Central memory CD8-positive, alpha-beta T cell (primary cell): Measurements from ENCODE around the gene NOL6.
"Not testable (repeated sequence)": the region's sequence is repeated elsewhere in the genome, so short reads cannot be mapped to it uniquely, and the experiment has no call there.

Source experiments
- ATAC-seq: fragments of 150-1000 bp; cut with Tn5 transposase; replicated peaks from 2 replicates; pipeline ENCODE4 v1.10.0; 2022; ENCODE audit warnings: mild to moderate bottlenecking, moderate FRiP score, moderate number of reproducible peaks; ENCODE audit not compliant: poor library complexity, severe bottlenecking; ENCODE audit errors: extremely low read depth
- DNase-seq, 2 donors: peaks; one replicate each; pipeline ENCODE4 v3.0.0; 2021; ENCODE audit warnings: low spot score in 2 of 2
- H3K27ac Mint-ChIP-seq: one replicate; pipeline ENCODE4 v1.8.0; 2022; ENCODE audit warnings: low read depth, mild to moderate bottlenecking, moderate library complexity, mixed read lengths
- H3K27me3 Mint-ChIP-seq: one replicate; pipeline ENCODE4 v1.8.0; 2022; ENCODE audit warnings: mixed read lengths
- H3K36me3 Mint-ChIP-seq: one replicate; pipeline ENCODE4 v1.8.0; 2022; ENCODE audit warnings: mild to moderate bottlenecking, moderate library complexity, mixed read lengths; ENCODE audit not compliant: insufficient read depth
- H3K4me1 Mint-ChIP-seq: one replicate; pipeline ENCODE4 v1.8.0; 2022; ENCODE audit warnings: mixed read lengths
- H3K4me3 Mint-ChIP-seq: one replicate; pipeline ENCODE4 v1.8.0; 2022; ENCODE audit warnings: mild to moderate bottlenecking, moderate library complexity, mixed read lengths
- H3K9me3 Mint-ChIP-seq: one replicate; pipeline ENCODE4 v1.8.0; 2022; ENCODE audit warnings: mixed read lengths

Gene NOL6

DNA sequence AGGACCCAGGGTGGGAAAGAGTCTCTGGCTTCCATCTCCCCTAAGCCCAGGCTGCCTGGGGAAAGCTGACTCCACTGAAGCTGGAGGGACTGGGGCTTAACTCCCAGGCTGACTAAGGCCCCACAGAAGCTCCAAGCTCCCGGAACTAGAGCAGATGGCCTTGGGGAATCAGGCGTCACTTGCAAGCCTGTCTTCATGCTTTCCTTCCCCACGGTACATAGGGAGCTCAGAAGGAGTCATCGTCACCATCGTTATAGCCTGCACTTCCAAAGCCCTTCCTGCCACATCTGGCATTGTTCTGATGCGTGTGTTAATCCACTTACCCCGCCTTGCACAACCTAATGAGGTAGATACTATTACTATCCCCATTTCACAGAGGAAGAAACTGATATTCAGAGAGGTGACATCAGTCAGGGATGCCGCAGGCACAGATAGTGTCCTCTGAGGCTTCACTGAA, 37.9 kb downstream of the NOL6 start:
- no peaks in the 10 kb centered on the region for H3K4me1 Mint-ChIP-seq
- no peak overlapping the region for H3K4me3 Mint-ChIP-seq
- ATAC-seq (no peak), DNase-seq (no peak)
- no peaks in the 10 kb centered on the region for H3K27me3 Mint-ChIP-seq
- no peak overlapping the region for H3K27ac Mint-ChIP-seq
- H3K9me3 Mint-ChIP-seq = no peaks in the 10 kb centered on the region
- H3K36me3 Mint-ChIP-seq = peaks cover 1% of the 10 kb centered on the region

GRCh38 chr9:33434317-33435105, 39.2 kb downstream of the NOL6 start:
- Mint-ChIP-seq H3K4me3 (no peak overlapping the region), H3K27ac (no peak overlapping the region)

DNA sequence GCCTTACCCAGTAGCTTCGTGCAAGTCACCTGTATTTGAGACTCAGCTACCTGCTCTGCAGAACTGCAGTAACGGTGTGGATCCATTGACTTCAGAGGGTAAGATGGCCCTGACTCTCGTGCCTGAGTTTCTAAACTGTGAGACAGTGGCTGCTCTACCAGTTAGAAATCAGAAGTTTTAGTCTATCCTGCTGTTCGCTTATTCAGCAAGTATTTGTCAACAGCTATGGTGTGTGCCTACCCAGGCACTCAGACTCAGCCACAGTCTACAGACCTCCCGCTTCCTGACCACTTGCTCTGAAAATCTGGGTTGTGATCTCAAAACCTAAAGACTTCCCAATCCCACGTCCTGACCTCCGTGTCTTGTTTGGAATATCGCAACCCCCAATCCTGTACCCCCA, 39.9 kb downstream of the NOL6 start:
- Mint-ChIP-seq H3K27ac (no peak overlapping the region), H3K4me1 (no peaks in the 10 kb centered on the region)

More at GRCh38 chr9:33434317-33435105, 39.2 kb downstream of the NOL6 start:
- Mint-ChIP-seq H3K27me3 (no peaks in the 10 kb centered on the region), H3K36me3 (peaks cover 1% of the 10 kb centered on the region), H3K4me1 (no peaks in the 10 kb centered on the region), H3K9me3 (no peaks in the 10 kb centered on the region)
- no peak for ATAC-seq
- no peak for DNase-seq

GRCh38 chr9:33431420-33431819, 42.3 kb downstream of the NOL6 start:
- Mint-ChIP-seq H3K9me3 (no peaks in the 10 kb centered on the region), H3K27me3 (no peaks in the 10 kb centered on the region), H3K4me3 (no peak overlapping the region), H3K4me1 (no peaks in the 10 kb centered on the region), H3K36me3 (no peaks in the 10 kb centered on the region), H3K27ac (no peak overlapping the region)
- no peak for ATAC-seq
- DNase-seq = no peak

More for the DNA sequence above, 39.9 kb downstream of the NOL6 start:
- Mint-ChIP-seq H3K36me3 (peaks cover 1% of the 10 kb centered on the region), H3K4me3 (no peak overlapping the region), H3K9me3 (no peaks in the 10 kb centered on the region), H3K27me3 (no peaks in the 10 kb centered on the region)
- ATAC-seq (no peak), DNase-seq (no peak)

- DNase-seq = no peak
- H3K4me3 Mint-ChIP-seq = no peak overlapping the region
- no peaks in the 10 kb centered on the region for H3K36me3 Mint-ChIP-seq
- H3K9me3 Mint-ChIP-seq = no peaks in the 10 kb centered on the region
- no peak overlapping the region for H3K27ac Mint-ChIP-seq
- H3K4me1 Mint-ChIP-seq = no peaks in the 10 kb centered on the region
- H3K27me3 Mint-ChIP-seq = no peaks in the 10 kb centered on the region
- ATAC-seq = no peak
Observed at GRCh38 chr9:33430942-33431341, 42.8 kb downstream of the NOL6 start.

DNA sequence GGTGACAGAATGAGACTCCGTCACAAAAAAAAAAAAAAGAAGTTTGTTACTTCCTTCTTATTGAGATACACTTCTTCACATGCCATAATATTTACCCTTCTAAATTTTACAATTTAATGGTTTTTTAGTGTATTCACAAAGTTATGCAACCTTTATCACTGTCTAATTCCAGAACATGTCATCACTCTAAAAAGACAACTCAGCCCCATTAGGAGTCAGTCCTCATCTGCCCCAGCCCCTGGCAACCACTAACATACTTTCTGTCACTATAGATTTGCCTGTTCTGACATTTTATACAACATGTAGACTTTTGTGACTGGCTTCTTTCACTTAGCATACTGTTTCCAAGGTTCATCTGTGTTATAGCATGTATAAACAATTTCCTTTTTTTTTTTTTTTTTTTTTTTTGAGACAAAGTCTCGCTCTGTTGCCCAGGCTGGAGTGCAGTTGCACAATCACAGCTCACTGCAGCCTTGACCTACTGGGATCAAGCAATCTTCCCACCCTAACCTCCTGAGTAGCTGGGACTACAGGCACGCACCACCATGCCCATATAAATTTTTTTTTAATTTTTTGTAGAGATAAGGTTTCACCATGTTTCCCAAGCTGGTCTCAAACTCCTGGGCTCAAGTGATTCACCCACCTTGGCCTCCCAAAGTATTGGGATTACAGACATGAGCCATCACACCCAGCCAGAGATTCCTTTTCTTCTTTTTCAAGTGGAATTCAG, 44.3 kb downstream of the NOL6 start:
- DNase-seq (no peak), ATAC-seq (no peak)
- Mint-ChIP-seq H3K27ac (no peak overlapping the region), H3K4me3 (no peak overlapping the region), H3K9me3 (no peaks in the 10 kb centered on the region), H3K4me1 (no peaks in the 10 kb centered on the region), H3K27me3 (no peaks in the 10 kb centered on the region), H3K36me3 (no peaks in the 10 kb centered on the region)

GRCh38 chr9:33426843-33427293, 46.9 kb downstream of the NOL6 start:
- no peaks in the 10 kb centered on the region for H3K36me3 Mint-ChIP-seq
- H3K27ac Mint-ChIP-seq = no peak overlapping the region
- H3K4me1 Mint-ChIP-seq = no peaks in the 10 kb centered on the region
- DNase-seq (no peak), ATAC-seq (no peak)
- H3K27me3 Mint-ChIP-seq = no peaks in the 10 kb centered on the region
- no peak overlapping the region for H3K4me3 Mint-ChIP-seq
- no peaks in the 10 kb centered on the region for H3K9me3 Mint-ChIP-seq

GRCh38 chr9:33425128-33425533, 48.6 kb downstream of the NOL6 start:
- H3K9me3 Mint-ChIP-seq = no peaks in the 10 kb centered on the region
- no peaks in the 10 kb centered on the region for H3K4me1 Mint-ChIP-seq
- H3K27ac Mint-ChIP-seq = no peak overlapping the region
- DNase-seq (no peak), ATAC-seq (no peak)
- no peaks in the 10 kb centered on the region for H3K36me3 Mint-ChIP-seq
- no peak overlapping the region for H3K4me3 Mint-ChIP-seq
- H3K27me3 Mint-ChIP-seq = no peaks in the 10 kb centered on the region

DNA sequence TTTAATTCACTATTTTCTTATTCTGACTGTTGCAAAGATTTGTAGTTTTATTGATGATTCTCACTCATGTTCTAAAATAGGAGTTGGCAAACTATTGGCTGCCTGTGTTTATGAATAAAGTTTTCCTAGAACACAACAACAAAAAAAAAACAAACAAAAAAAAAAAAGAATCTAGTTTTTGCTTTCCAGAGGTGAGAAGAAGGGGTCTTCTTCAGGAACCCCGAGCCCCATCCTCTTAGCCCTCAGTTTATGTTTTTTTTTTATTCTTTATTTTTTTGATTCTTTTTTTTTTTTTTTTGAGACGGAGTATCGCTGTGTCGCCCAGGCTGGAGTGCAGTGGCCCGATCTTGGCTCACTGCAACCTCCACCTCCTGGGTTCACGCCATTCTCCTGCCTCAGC, 49.2 kb downstream of the NOL6 start:
- DNase-seq, H3K9me3 Mint-ChIP-seq, ATAC-seq, H3K4me1 Mint-ChIP-seq, H3K4me3 Mint-ChIP-seq, H3K27me3 Mint-ChIP-seq, H3K36me3 Mint-ChIP-seq, H3K27ac Mint-ChIP-seq: not testable (repeated sequence)

- not testable (repeated sequence) for H3K27ac Mint-ChIP-seq, H3K4me1 Mint-ChIP-seq
Observed at GRCh38 chr9:33424043-33424442, 49.7 kb downstream of the NOL6 start.

DNA sequence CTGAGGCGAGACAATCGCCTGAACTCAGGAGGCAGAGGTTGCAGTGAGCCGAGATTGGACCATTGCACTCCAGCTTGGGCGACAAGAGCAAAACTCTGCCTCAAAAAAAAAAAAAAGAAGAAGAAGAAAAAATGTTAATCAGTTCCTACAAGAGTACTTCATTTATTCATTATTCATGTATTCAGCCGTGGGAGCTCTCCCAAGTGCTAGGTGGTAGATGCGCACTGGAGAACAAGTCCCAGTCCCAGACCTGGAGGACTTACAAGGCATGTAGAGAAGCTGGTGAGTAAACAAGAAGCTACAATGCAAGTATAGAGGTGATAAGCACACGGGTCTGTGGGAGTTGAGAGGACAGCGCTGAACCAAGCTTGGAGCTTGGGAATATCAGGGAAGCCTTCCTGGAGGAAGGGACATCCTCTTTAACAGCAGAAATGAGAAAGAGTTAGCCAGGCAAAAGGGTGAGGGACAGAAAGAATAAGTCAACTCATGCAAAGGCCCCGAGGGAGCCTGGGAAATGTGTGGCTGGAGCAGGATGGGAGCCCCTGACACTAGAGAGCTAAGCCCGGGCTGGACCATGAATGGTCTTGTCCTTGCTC, 53.9 kb downstream of the NOL6 start:
- H3K4me3 Mint-ChIP-seq = no peak overlapping the region
- no peaks in the 10 kb centered on the region for H3K27me3 Mint-ChIP-seq
- DNase-seq = no peak
- no peak for ATAC-seq
- peaks cover 4% of the 10 kb centered on the region for H3K36me3 Mint-ChIP-seq
- H3K4me1 Mint-ChIP-seq = peaks cover 27% of the 10 kb centered on the region
- peak overlapping the region; percentile 24 for H3K27ac Mint-ChIP-seq
- no peaks in the 10 kb centered on the region for H3K9me3 Mint-ChIP-seq

More at GRCh38 chr9:33424043-33424442, 49.7 kb downstream of the NOL6 start:
- H3K4me3 Mint-ChIP-seq, DNase-seq, H3K27me3 Mint-ChIP-seq, H3K9me3 Mint-ChIP-seq, H3K36me3 Mint-ChIP-seq, ATAC-seq: not testable (repeated sequence)

DNA sequence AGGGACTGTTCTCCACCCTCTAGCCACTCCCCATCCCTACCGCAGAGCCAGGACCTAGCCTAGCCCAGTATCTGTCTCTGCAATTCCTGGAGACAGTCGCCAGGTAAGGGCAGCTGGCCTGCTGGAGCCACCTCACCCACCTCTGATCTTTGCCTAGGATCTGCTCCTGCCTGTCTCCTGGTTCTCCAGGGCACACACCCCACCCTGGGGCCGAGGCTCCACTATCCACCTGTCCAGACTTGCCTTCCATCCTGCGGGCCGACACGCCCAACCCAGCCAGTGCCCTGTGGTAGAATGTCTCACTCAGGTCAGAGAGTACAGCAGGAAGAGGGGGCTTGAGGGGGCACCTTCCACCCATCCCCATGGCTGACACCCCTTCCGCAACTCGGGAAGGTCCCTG, 55.6 kb downstream of the NOL6 start:
- H3K36me3 Mint-ChIP-seq = peaks cover 4% of the 10 kb centered on the region
- no peaks in the 10 kb centered on the region for H3K9me3 Mint-ChIP-seq
- DNase-seq (no peak), ATAC-seq (no peak)
- peak overlapping the region; percentile 8 for H3K27ac Mint-ChIP-seq
- H3K4me3 Mint-ChIP-seq = no peak overlapping the region
- H3K27me3 Mint-ChIP-seq = no peaks in the 10 kb centered on the region
- peaks cover 33% of the 10 kb centered on the region for H3K4me1 Mint-ChIP-seq
